ENCODE data around the gene GPS2.
"Not testable (repeated sequence)": the region's sequence is repeated elsewhere in the genome, so short reads cannot be mapped to it uniquely, and the experiment has no call there.

GPS2 gene

DNA sequence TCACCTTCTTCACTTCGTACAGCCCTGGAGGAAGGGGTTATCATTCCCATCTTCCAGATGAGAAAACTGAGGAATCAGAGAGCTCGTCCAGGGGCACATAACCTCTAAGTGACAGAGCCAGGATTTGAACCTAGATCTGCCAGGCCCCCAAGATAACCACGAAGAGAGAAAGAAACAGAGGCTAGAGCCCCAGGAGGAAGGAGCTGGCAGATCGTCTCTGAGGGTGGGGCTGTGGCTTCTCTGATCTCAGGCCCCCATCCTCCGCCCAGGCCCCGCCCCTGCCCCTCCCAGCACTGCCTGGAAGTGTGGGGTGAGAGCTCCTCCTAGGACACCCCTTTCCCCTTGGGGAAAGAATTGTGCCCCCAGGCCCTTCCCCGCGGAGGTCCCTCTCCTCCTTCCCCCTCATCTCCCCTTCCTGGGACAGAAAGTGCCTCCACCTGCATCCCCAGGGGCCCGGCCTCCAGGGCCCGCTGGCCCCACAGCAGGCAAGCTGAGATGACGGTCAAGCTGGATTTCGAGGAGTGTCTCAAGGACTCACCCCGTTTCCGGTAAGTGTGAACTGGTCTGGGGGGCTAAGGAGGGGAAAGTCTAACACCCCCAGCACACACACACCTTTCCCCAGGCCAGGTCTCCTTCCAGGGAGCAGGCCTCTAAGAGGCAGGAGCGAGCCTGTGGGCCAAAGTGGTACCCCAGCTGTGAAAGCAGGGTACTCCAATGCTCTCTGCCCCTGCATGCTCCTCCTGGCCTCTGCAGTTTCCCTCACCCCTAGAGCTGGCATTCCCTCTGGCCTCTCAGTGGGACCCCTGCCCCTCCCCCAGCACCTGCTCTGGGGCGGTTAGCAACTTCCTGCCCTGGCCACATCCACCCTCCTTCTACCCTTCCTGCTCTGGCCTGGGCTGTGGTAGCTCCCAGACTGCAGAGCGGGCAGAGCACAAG is 21.3 kb upstream of the GPS2 start, which contains the start of gene ACAP1:
TSS of gene ACAP1 (plus strand) at position 290 of the 936 bp plus-strand sequence. CDS start at position 496, 206 bp downstream.
- peaks cover 45 to 60% of the 10 kb centered on the region in 2 experiments for H3K4me1 ChIP-seq (ENCODE audit: control insufficient read depth in 1 of 2, insufficient read depth in 1 of 2, low read depth in 1 of 2, low read length in 1 of 2)
- H3K27ac ChIP-seq = peak within 1 kb of the TSS; percentile 86
- TF ChIP-seq CTCF (IDR thresholded peaks at IDR 0.05) = no peak
- H3K4me3 ChIP-seq (ENCODE audit: low read depth in 1 of 2, low read length in 1 of 2) = peak within 1 kb of the TSS; percentile 86 to 96
- H3K36me3 ChIP-seq = peaks cover 35% of the 10 kb centered on the region
- no peaks in the 10 kb centered on the region for H3K9me3 ChIP-seq
- no peaks in the 10 kb centered on the region for H3K27me3 ChIP-seq

DNA sequence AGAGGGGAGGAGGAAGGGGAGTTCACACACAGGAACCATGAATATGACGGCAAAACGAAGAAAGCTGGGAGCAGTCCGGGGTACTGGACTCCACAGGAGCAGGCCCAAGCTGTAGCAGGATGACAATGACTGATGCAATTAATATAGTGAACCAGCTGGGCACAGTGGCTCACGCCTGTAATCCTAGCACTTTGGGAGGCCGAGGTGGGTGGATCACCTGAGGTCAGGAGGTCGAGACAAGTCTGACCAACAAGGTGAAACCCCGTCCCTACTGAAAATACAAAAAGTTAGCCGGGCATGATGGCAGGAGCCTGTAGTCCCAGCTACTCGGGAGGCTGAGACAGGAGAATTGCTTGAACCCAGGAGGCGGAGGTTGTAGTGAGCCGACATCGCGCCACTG is 20.6 kb upstream of the GPS2 start:
- not testable (repeated sequence) for H3K9me3 ChIP-seq, H3K27me3 ChIP-seq
- Histone ChIP-seq H3K4me1 (ENCODE audit: control insufficient read depth in 1 of 2, insufficient read depth in 1 of 2, low read depth in 1 of 2, low read length in 1 of 2) (peaks cover 45 to 60% of the 10 kb centered on the region in 2 experiments), H3K27ac (peak overlapping the region; percentile 86), H3K4me3 (ENCODE audit: low read depth in 1 of 2, low read length in 1 of 2) (peak overlapping the region; percentile 86 to 96), H3K36me3 (peaks cover 27% of the 10 kb centered on the region)

DNA sequence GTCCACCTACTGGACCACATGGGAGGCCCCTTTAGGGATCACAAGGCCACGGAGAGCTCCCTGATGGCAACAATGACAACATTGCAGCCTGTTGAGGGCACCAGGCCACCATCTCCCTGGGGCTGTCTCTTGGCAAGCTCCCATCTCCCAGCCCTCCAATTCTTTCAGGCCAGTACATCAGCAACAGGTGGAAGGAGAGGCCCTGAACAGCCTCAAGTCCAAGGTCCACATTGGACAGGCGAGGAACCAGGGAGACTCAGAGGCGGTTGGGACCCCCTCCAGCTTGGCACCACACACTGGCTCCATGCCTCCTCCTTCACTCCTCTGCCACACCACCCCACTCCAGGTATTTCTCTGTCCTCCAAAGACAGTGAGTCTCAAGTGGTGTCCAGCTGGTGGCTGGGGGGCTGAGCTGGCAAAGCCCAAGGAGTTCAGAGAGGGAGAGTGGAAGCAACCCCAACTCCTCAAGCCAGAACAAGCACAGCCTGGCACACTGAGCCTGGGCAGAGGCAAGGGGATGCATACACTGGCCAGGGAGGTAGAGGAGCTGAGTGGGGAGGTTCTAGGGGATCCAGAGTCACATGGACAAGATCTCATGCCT is 19.9 kb upstream of the GPS2 start:
- peaks cover 50 to 63% of the 10 kb centered on the region in 2 experiments for H3K4me1 ChIP-seq (ENCODE audit: control insufficient read depth in 1 of 2, insufficient read depth in 1 of 2, low read depth in 1 of 2, low read length in 1 of 2)
- peak overlapping the region; percentile 86 for H3K27ac ChIP-seq

DNA sequence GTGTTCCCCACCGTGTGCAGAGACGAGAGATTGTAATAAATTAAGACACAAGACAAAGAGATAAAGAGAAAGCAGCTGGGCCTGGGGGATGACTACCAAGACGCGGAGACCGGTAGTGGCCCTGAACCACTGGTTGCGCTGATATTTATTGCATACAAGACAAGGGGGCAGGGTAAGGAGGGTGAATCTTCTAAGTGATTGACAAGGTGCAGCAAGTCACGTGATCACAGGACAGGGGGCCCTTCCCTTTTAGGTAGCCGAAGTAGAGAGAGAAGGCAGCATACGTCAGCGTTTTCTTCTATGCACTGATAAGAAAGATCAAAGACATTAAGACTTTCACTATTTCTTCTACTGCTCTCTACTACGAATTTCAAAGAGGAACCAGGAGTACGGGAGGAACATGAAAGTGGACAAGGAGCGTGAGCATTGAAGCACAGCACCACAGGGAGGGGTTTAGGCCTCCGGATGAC is 17.5 kb upstream of the GPS2 start:
- not testable (repeated sequence) for H3K4me3 ChIP-seq (ENCODE audit: low read depth in 1 of 2, low read length in 1 of 2); H3K27ac ChIP-seq; H3K27me3 ChIP-seq; H3K36me3 ChIP-seq; H3K9me3 ChIP-seq
- H3K4me1 ChIP-seq (ENCODE audit: control insufficient read depth in 1 of 2, insufficient read depth in 1 of 2, low read depth in 1 of 2, low read length in 1 of 2) = peaks cover 41 to 55% of the 10 kb centered on the region in 2 experiments

More for the DNA sequence above, 19.9 kb upstream of the GPS2 start:
- no peak for TF ChIP-seq CTCF (IDR thresholded peaks at IDR 0.05)
- no peaks in the 10 kb centered on the region for H3K9me3 ChIP-seq
- no peak overlapping the region for H3K4me3 ChIP-seq (ENCODE audit: low read depth in 1 of 2, low read length in 1 of 2)
- no peaks in the 10 kb centered on the region for H3K27me3 ChIP-seq
- peaks cover 20% of the 10 kb centered on the region for H3K36me3 ChIP-seq

- Histone ChIP-seq H3K4me1 (ENCODE audit: control insufficient read depth in 1 of 2, insufficient read depth in 1 of 2, low read depth in 1 of 2, low read length in 1 of 2) (peaks cover 36 to 50% of the 10 kb centered on the region in 2 experiments), H3K27me3 (no peaks in the 10 kb centered on the region), H3K4me3 (ENCODE audit: low read depth in 1 of 2, low read length in 1 of 2) (no peak overlapping the region), H3K9me3 (no peaks in the 10 kb centered on the region), H3K36me3 (no peaks in the 10 kb centered on the region), H3K27ac (no peak overlapping the region)
- no peak for TF ChIP-seq CTCF (IDR thresholded peaks at IDR 0.05)
Measured at GRCh38 chr17:7332111-7332510, 17.0 kb upstream of the GPS2 start.

- Histone ChIP-seq H3K4me3 (ENCODE audit: low read depth in 1 of 2, low read length in 1 of 2) (peak overlapping the region; percentile 78 to 100), H3K9me3 (no peaks in the 10 kb centered on the region), H3K27me3 (no peaks in the 10 kb centered on the region), H3K36me3 (no peaks in the 10 kb centered on the region), H3K27ac (peak overlapping the region; percentile 96), H3K4me1 (ENCODE audit: control insufficient read depth in 1 of 2, insufficient read depth in 1 of 2, low read depth in 1 of 2, low read length in 1 of 2) (peaks cover 22 to 36% of the 10 kb centered on the region in 2 experiments)
- no peak for TF ChIP-seq CTCF (IDR thresholded peaks at IDR 0.05)
Measured at GRCh38 chr17:7330638-7331015, 15.5 kb upstream of the GPS2 start.

Measured in neutrophil (primary cell).